Choroid plexus epithelial cell (primary cell): Measurements from ENCODE around the gene STK35.

Experiments
- DNase-seq: peaks from one replicate; pipeline ENCODE4 v3.0.0-alpha.2; 2010; ENCODE audit warnings: low read depth
- H3K4me3 ChIP-seq: 2 replicates; pipeline ENCODE4 v1.5.1; 2011; ENCODE audit warnings: low read depth, mild to moderate bottlenecking, control low read depth, low read length, moderate library complexity
- CTCF ChIP-seq: conservative IDR thresholded peaks from 2 replicates; pipeline ENCODE4 v1.5.1; 2011; ENCODE audit warnings: low read depth, mild to moderate bottlenecking, control low read depth, inconsistent platforms, low read length, moderate library complexity

Gene STK35

GRCh38 chr20:2146080-2146867, 44.6 kb downstream of the STK35 start:
- TF ChIP-seq CTCF = no peak
- DNase-seq = no peak
- H3K4me3 ChIP-seq = no peak overlapping the region

- TF ChIP-seq CTCF = no peak
- H3K4me3 ChIP-seq = no peak overlapping the region
- peak; percentile 48 for DNase-seq
These were observed 47.9 kb downstream of the STK35 start for GRCh38 chr20:2149507-2149906.

- no peak for DNase-seq
- no peak for TF ChIP-seq CTCF
- H3K4me3 ChIP-seq = no peak overlapping the region
These were observed 49.0 kb downstream of the STK35 start for GRCh38 chr20:2150660-2151059.

- TF ChIP-seq CTCF = no peak
- DNase-seq = peak; percentile 51
- no peak overlapping the region for H3K4me3 ChIP-seq
These were observed 50.2 kb downstream of the STK35 start for GRCh38 chr20:2151858-2152281.

- no peak overlapping the region for H3K4me3 ChIP-seq
- TF ChIP-seq CTCF = no peak
- DNase-seq = no peak
These were observed 50.7 kb downstream of the STK35 start for GRCh38 chr20:2152317-2152716.

- TF ChIP-seq CTCF = no peak
- no peak for DNase-seq
These were observed 51.7 kb downstream of the STK35 start for GRCh38 chr20:2153326-2153725.

GRCh38 chr20:2156224-2156623, 54.6 kb downstream of the STK35 start:
- no peak for DNase-seq
- no peak overlapping the region for H3K4me3 ChIP-seq
- TF ChIP-seq CTCF = no peak

More at GRCh38 chr20:2153326-2153725, 51.7 kb downstream of the STK35 start:
- H3K4me3 ChIP-seq = no peak overlapping the region
